SH-SY5Y (cell line): ENCODE results near the gene ANGPT4.

Source experiments
- GATA2 ChIP-seq: IDR thresholded peaks from 2 replicates; pipeline ENCODE4 v1.6.1; 2011; ENCODE audit warnings: mild to moderate bottlenecking, low read depth, low read length
- GATA3 ChIP-seq: IDR thresholded peaks from 2 replicates; pipeline ENCODE4 v1.6.1; 2011; ENCODE audit warnings: low read depth, mild to moderate bottlenecking, low read length, moderate library complexity

Gene ANGPT4, protein sequence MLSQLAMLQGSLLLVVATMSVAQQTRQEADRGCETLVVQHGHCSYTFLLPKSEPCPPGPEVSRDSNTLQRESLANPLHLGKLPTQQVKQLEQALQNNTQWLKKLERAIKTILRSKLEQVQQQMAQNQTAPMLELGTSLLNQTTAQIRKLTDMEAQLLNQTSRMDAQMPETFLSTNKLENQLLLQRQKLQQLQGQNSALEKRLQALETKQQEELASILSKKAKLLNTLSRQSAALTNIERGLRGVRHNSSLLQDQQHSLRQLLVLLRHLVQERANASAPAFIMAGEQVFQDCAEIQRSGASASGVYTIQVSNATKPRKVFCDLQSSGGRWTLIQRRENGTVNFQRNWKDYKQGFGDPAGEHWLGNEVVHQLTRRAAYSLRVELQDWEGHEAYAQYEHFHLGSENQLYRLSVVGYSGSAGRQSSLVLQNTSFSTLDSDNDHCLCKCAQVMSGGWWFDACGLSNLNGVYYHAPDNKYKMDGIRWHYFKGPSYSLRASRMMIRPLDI

DNA sequence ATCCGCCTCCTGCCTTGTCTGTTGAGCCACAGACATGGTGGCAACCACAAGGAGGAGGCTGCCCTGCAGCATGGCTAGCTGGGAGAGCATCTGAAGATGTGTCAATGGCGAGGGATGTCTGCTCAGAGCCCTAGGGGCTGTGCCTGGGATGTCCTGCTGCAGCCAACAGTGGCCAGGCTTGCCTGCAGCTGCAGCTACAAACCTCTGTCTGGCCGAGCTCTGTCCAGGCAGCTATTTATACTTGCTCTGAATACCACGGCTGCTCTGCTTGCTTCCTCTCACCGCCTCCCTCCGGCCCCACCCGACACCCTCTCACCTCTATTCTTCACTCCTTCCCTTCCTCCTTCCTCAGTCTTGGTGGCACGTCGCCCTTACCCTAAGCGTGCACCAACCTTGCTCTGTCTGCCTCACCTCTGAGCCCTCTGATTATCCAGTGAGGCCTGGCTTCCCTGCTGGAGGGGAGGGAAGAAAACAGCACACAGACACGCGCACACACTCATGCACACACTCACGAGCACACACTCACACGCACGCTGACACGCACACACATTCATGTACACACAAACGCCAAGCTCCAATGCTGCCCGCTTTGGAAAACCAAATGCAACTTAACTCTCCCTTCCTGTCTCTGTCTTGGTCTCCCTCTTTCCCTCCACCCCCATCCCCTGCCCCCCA is at the start of gene ANGPT4:
ANGPT4 (minus strand) TSS at position 210 of the 675 bp plus-strand sequence; CDS start at position 90, 120 bp downstream.
- TF ChIP-seq GATA2: no peak
- no peak for TF ChIP-seq GATA3

DNA sequence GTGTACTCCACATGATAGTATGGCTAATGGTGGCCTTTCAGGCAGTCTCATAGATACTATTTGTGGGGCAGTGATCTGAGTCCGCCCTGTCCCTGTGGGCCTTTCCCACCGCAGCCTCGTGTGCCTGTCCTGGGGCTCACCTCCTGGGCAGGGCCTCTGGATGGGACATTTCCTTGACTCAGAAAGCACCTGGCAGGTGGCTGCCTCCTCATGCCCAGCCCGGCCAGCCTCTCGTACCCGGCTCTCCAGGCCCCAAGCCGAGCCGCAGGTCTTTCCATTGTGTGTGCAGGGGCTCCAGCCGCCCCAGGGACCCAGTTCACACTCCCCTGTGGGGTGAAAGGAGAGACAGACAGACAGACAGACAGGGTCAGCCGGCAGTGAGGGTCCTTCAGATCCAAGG is 47.7 kb upstream of the ANGPT4 start:
- TF ChIP-seq GATA2 (no peak), GATA3 (no peak)

DNA sequence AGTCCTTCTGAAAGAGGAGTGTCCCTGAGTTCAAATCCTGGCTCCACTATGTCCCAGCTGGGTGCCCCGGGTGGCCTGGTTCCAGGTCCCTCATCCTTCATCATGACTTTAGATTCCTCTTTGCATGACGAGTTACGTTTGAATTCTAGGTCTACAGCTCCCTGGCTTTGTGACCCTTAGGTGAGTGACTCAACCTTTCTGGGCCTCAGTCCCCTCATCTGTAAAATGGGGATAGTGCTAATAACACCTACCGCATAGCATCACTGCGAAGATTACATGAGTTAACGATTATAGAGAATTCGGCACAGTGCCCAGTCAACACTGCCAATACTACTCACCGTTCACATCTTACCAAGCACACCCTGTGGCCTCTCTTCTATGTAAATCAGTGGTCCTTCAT is 46.5 kb upstream of the ANGPT4 start:
- no peak for TF ChIP-seq GATA3
- no peak for TF ChIP-seq GATA2

DNA sequence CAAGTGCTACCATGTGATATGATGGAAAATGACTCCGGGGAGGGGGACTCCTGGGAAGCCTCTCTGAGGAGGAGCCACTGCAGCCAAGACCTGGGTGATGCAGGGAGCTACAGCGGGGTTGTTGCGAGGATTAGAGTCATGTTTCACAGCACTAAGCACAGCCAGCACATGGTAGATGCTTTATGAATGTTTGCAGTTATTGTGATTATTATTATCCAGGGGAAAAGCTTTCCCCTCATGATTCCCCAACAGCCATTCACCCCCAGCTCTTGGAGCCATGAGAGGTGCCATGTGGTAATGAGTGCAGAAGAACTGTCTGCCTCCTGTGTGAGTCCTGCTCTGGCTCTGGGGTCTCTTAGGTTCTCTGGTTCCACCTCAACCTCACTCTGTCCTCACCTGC is 46.1 kb upstream of the ANGPT4 start:
- TF ChIP-seq GATA2 (no peak), GATA3 (no peak)

DNA sequence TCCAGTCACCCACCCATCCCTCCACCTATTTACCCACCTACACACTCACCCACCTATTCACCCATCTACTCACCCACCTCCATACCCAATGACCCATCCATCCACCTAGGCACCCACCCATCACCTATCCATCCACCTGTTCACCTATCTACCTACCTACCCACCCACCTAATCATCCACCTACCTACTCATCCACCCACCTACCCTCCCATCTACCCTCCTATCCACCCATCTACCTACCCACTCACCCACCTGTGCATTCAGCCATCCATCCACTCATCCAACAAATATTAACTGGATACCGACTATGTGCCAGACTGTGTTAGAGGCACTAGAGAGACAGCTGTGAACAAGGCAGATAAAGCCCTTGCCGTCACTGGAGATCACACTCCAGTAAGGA is 45.6 kb upstream of the ANGPT4 start:
- TF ChIP-seq GATA2: no peak
- no peak for TF ChIP-seq GATA3

DNA sequence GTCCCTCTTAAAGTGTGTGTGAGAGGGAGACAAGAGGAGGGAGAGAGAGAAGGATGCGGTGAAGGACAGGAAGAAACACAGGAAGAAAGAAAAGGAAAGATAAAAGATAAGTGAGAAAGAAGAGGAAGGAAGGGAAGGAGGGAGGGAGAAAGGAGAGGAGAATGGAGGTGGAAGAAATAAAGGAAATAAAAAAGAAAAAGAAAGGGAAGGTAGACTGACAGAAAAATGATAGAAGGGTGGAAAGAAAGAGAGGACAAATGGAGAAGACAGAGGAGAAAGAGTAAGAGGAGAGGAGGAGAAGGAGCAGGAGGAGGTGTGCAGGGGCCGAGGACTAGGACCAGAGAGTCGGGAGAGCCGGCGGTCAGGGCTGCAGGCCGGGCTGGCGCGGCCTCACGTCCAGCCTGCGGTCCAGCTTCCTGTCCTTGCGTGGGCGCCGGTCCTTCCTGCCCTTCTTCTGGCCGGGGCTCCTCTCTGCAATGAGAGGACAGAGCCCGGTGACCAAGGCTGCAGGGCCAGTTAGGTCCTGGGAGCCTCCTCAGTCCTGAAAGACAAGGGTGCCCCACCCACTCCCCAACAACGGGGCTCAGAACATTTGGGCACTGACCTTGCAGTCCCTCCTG is 44.0 kb upstream of the ANGPT4 start:
- no peak for TF ChIP-seq GATA3
- TF ChIP-seq GATA2: no peak

DNA sequence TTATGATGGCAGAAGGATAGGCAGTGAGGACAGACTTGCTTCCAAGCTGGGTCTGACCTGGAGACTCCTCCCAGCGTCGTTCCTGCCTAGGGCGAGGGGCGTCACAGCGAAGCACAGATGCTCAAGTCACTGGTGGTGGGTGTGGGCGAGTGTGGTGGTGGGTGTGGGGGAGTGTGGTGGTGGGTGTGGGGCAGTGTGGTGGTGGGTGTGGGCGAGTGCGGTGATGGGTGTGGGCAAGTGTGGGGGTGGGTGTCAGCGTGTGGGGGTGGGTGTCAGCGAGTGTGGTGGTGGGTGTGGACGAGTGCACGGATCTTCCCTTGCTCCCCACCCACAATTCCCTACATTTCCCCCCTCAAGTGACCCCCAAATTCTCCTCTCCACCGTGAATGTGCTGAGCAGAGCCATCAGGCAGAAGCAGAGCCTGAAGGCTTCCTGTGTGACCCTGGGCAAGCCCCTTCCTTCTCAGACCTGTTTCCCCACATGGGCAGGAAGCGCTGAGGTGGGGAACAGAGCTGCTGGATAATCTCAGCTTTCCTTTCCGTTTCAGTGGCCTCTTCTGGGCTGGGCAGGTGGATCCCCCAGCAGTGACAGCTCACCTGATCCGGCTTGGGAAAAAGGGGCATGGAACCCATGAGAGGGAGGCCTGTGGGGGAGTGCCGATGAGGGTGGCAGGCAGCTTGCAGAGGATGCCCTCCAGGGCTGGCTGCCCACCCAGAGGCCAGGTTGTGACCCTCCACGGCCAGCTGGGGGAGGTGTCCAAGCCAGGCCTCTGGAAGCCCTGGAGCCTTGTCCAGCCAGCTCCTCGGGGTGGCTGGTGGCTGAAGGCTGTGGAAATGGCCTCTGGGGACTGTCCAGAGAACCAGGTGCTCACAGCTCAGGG is 43.0 kb upstream of the ANGPT4 start:
- TF ChIP-seq GATA2: no peak
- no peak for TF ChIP-seq GATA3

DNA sequence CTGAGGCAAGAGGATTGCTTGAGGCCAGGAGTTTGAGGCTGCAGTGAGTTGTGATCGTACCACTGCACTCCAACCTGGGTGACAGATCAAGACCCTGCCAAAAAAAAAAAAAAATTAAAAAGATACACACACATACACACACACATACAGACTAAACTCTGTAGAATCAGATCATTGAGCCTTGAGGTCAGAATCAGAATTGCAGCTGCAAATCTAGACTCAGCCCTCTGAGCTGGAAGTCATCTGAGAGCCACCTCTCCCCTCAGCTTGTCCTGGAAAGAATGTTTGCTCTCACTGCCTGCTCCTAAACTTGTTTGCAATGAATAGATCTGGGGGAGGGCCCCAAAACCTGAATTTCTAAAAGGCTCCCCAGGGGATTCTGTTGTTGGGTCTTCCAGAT is 41.4 kb upstream of the ANGPT4 start:
- TF ChIP-seq GATA3 (no peak), GATA2 (no peak)

DNA sequence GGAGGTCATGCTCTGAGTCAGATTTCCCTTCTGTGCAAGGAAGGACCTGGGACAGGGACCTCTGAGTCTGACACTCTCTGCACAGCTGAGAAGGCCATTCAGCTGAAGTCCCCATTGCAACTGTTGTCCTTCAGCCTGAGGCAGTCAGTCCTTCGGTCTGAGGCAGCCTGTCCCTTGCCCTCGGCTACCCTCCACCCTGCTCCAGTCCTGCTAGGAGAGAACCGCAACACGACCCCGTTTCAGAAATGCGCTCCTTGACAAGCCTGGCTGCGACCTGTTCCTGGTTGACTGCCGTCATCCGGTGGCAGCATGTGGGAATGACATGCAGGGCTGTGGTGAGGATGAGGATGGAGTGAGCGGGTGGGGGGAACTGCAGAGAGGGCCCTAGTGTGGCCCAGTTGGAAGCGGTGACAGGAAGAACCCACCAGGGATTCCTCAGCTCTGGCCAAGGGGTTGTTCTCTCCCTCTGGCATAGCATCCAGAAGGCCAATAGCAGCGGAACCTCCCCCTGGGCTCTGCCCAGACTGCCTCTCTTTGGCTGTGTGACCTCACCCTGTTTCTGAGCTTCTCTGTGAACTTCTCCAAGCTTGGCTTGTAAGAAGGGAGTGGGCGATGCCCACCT is 40.3 kb upstream of the ANGPT4 start:
- TF ChIP-seq GATA2: no peak
- no peak for TF ChIP-seq GATA3

DNA sequence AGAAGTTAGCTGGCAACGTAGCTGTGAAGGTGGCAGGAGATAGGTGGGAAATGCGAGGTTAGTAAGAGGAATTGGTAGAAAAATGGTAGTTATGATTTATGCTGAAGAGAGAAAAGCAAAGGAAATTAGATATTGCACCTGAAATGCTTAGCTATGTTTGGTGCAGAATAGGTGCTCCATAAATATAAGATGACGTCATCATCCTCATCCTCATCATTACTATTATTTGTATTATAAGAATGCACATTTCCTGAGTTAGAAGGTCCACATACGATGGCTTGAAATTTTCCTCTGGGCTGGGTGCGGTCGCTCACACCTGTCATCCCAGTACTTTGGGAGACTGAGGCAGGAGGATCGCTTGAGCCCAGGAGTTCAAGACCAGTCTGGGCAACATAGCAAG is 39.5 kb upstream of the ANGPT4 start:
- no peak for TF ChIP-seq GATA3
- no peak for TF ChIP-seq GATA2

DNA sequence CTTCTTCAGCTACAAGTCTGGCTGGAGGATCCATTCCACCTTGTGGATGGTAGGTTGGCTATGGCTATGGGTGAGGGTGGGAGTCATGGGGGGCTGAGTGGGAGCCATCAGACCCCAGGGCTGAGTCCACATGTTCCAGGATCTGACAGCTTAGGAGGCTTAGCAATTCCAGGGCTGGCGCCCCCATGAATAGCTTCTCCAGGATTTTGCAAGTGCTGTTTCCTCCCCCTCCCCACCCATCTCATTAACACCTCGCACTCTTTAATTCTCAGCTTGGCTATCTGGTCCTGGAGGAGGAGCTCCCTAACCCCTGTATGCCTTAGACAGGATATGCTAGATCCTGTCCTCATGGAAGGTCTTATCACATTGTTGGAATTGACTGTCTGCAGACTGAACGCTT is 39.0 kb upstream of the ANGPT4 start:
- TF ChIP-seq GATA3: no peak
- no peak for TF ChIP-seq GATA2

DNA sequence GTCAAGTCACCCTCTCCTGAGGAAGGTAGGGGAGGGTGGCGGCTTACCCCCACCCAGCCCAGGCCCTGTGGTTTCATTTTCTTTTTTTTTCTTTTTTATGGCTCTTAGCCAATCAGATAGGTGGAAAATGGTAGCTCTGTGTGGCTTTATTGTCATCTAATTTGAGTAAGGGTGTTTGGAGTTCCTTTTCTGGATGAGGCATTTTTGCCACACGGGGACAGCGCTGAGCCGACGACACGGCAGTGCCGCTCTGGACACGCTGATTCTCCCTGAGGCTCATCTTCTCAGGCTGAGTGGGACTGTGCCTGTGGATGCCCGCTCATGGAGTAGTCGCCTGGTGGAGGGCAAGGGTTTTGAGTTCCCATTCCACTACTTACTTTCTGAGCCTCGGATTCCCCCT is 37.6 kb upstream of the ANGPT4 start:
- TF ChIP-seq GATA2: peak; percentile 70
- no peak; the same call in 1 of the 2 replicates for TF ChIP-seq GATA3

DNA sequence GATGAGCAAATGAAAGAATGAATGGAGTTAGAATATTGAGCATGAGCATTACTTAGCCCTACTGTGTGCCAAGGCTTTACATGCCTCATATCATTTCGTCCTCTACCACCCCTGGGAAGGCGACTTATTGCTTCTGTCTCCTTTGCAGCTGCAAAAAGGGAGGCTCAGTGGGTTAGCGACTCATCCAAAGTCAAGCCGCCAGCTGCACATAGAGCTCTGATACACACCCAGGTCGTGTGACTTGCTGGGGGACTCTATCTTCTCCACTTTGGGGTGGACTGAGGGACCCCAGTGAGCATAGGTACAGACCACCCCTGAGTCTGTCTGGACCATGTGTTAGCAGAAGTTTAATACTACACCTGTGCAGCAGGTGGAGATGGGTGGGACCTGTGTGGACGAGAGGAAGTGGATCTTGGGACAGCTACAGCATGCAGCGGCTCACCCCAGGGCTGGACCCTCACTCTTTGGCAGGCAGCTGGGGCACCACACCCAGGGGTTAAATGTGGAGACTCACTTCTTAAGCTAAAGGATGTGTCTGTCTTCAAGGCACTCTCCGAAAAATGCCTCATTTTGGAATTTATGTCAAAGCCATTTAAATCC is 36.2 kb upstream of the ANGPT4 start:
- TF ChIP-seq GATA2: 0 out of 2 replicates have a peak, but pooled peaks have one; percentile 0
- no peak for TF ChIP-seq GATA3
